ENCODE measurements around the gene DNAH9.
A peak's percentile ranks its signal among the peaks of the same experiment; 100 is the strongest.
"Not testable (repeated sequence)": the region's sequence is repeated elsewhere in the genome, so short reads cannot be mapped to it uniquely, and the experiment has no call there.

Gene DNAH9

GRCh38 chr17:11950771-11951519, 352.7 kb downstream of the DNAH9 start:
- Mint-ChIP-seq H3K4me1 (no peaks in the 10 kb centered on the region), H3K27ac (no peak overlapping the region), H3K9me3 (peaks cover 7% of the 10 kb centered on the region), H3K36me3 (peaks cover 14% of the 10 kb centered on the region), H3K27me3 (no peaks in the 10 kb centered on the region), H3K4me3 (no peak overlapping the region)

GRCh38 chr17:11952610-11953009, 354.3 kb downstream of the DNAH9 start:
- Mint-ChIP-seq H3K27ac (no peak overlapping the region), H3K4me1 (no peaks in the 10 kb centered on the region), H3K4me3 (no peak overlapping the region), H3K9me3 (peaks cover 12% of the 10 kb centered on the region), H3K36me3 (peaks cover 24% of the 10 kb centered on the region), H3K27me3 (no peaks in the 10 kb centered on the region)

DNA sequence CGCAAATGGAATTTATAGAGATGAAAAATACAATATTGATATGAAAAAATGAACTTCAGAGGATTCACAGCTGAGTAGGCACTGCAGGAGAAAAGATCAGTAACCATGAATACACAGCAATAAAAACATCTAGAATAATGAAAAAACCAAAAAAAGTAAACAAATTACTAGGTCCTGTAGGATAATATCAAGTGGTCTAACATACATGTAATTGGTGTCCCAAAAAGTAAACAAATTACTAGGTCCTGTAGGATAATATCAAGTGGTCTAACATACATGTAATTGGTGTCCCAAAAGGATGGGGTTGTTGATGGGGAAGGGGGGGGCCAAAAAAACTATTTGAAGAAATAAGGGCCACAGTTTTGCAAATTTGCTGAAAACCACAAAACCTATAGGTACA, 355.7 kb downstream of the DNAH9 start:
- Mint-ChIP-seq H3K27ac (no peak overlapping the region), H3K4me3 (no peak overlapping the region), H3K36me3 (peaks cover 37% of the 10 kb centered on the region), H3K27me3 (no peaks in the 10 kb centered on the region), H3K4me1 (no peaks in the 10 kb centered on the region), H3K9me3 (peaks cover 12% of the 10 kb centered on the region)

DNA sequence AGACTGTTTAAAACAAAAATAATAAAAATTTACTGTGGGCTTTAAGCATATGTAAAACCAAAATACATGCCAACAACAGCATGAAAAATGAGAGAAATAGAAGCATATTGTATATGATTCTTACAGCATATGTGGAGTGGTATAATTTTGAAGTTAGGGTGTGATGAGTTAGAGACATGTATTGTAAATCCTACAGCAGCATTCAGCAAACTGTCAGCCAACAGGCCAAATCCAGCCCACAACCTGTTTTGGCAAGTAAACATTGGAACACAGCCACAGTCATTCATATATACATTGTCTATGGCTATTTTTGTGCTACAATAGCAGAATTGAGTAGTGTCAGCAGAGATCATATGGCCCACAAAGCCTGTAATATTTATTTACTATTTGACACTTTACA, 356.7 kb downstream of the DNAH9 start:
- no peaks in the 10 kb centered on the region for H3K4me1 Mint-ChIP-seq
- peaks cover 37% of the 10 kb centered on the region for H3K36me3 Mint-ChIP-seq
- no peak overlapping the region for H3K27ac Mint-ChIP-seq
- H3K27me3 Mint-ChIP-seq = no peaks in the 10 kb centered on the region
- peaks cover 12% of the 10 kb centered on the region for H3K9me3 Mint-ChIP-seq
- H3K4me3 Mint-ChIP-seq = no peak overlapping the region

GRCh38 chr17:11969565-11969964, 371.3 kb downstream of the DNAH9 start:
- Mint-ChIP-seq H3K9me3 (peaks cover 29% of the 10 kb centered on the region), H3K36me3 (peaks cover 46% of the 10 kb centered on the region), H3K4me3 (no peak overlapping the region), H3K27ac (no peak overlapping the region), H3K27me3 (no peaks in the 10 kb centered on the region), H3K4me1 (no peaks in the 10 kb centered on the region)

DNA sequence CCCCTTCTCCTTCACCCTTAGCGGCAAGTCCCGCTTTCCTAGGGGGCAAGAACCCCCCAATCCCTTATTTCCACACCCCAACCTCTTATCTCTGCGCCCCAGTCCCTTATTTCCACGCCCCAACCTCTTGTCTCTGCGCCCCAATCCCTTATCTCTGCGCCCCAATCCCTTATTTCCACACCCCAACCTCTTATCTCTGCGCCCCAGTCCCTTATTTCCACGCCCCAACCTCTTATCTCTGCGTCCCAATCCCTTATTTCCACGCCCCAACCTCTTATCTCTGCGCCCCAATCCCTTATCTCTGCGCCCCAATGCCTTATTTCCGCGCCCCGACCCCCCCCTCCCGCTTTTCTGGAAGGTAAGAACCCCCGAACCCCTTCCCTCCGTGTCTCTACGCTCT, 374.5 kb downstream of the DNAH9 start:
- Mint-ChIP-seq H3K36me3 (peaks cover 48% of the 10 kb centered on the region), H3K9me3 (peaks cover 11% of the 10 kb centered on the region)
- H3K4me3 Mint-ChIP-seq, H3K27me3 Mint-ChIP-seq, H3K4me1 Mint-ChIP-seq, H3K27ac Mint-ChIP-seq: not testable (repeated sequence)

DNA sequence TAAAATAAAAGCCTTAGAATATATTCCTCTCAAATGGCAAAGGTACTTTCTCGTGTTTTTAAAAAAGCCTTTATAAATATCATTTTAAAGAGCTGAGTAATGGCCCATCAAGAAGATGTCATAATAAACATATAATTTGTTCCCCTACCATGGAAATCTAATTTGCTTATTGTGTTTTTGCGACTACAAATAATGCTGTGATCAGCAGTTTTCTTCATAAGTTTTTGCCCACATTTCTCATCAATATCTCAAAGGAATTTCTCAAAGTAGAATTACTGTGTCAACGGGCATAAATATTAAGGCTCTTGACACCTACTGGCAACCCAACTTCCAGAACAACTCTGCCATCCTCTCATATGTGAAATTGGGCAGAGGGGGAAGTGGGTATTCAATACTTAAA, 381.5 kb downstream of the DNAH9 start:
- H3K27ac Mint-ChIP-seq = no peak overlapping the region
- no peak overlapping the region for H3K4me3 Mint-ChIP-seq
- peaks cover 60% of the 10 kb centered on the region for H3K36me3 Mint-ChIP-seq
- no peaks in the 10 kb centered on the region for H3K9me3 Mint-ChIP-seq
- no peaks in the 10 kb centered on the region for H3K27me3 Mint-ChIP-seq
- no peaks in the 10 kb centered on the region for H3K4me1 Mint-ChIP-seq

- H3K27me3 Mint-ChIP-seq = no peaks in the 10 kb centered on the region
- no peak overlapping the region for H3K27ac Mint-ChIP-seq
- peaks cover 55% of the 10 kb centered on the region for H3K36me3 Mint-ChIP-seq
- H3K4me1 Mint-ChIP-seq = no peaks in the 10 kb centered on the region
- H3K9me3 Mint-ChIP-seq = no peaks in the 10 kb centered on the region
- H3K4me3 Mint-ChIP-seq = no peak overlapping the region
Observed at GRCh38 chr17:11980813-11981212, 382.5 kb downstream of the DNAH9 start.

DNA sequence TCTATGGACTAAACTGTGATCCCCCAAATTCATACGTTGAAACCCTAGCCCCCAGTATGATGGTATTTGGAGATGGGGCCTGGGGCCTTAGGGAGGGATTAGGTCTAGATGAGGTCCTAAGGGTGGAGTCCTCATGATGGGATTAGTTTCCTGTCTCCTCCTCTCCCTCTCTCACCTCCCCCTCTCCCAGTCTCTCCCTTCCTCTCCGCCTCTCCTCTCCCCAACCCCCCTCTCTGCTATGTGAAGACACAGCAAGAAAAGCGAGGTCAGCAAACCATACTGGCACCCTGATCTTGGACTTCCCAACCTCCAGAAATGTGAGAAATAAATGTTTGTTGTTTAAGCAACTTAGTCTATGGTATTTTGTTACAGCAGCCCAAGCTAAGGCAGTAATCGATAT, 383.6 kb downstream of the DNAH9 start:
- Mint-ChIP-seq H3K9me3 (no peaks in the 10 kb centered on the region), H3K36me3 (peaks cover 49% of the 10 kb centered on the region), H3K4me1 (no peaks in the 10 kb centered on the region), H3K27me3 (no peaks in the 10 kb centered on the region), H3K27ac (no peak overlapping the region), H3K4me3 (no peak overlapping the region)

- H3K27me3 Mint-ChIP-seq = no peaks in the 10 kb centered on the region
- H3K9me3 Mint-ChIP-seq = no peaks in the 10 kb centered on the region
- H3K36me3 Mint-ChIP-seq = peaks cover 50% of the 10 kb centered on the region
- peaks cover 24% of the 10 kb centered on the region for H3K4me1 Mint-ChIP-seq
- H3K4me3 Mint-ChIP-seq = no peak overlapping the region
- no peak overlapping the region for H3K27ac Mint-ChIP-seq
Observed at GRCh38 chr17:11986179-11986941, 388.1 kb downstream of the DNAH9 start.

GRCh38 chr17:11986942-11987329, 388.7 kb downstream of the DNAH9 start:
- Mint-ChIP-seq H3K36me3 (peaks cover 46% of the 10 kb centered on the region), H3K4me1 (peaks cover 24% of the 10 kb centered on the region), H3K27ac (no peak overlapping the region), H3K27me3 (no peaks in the 10 kb centered on the region), H3K4me3 (no peak overlapping the region), H3K9me3 (no peaks in the 10 kb centered on the region)

DNA sequence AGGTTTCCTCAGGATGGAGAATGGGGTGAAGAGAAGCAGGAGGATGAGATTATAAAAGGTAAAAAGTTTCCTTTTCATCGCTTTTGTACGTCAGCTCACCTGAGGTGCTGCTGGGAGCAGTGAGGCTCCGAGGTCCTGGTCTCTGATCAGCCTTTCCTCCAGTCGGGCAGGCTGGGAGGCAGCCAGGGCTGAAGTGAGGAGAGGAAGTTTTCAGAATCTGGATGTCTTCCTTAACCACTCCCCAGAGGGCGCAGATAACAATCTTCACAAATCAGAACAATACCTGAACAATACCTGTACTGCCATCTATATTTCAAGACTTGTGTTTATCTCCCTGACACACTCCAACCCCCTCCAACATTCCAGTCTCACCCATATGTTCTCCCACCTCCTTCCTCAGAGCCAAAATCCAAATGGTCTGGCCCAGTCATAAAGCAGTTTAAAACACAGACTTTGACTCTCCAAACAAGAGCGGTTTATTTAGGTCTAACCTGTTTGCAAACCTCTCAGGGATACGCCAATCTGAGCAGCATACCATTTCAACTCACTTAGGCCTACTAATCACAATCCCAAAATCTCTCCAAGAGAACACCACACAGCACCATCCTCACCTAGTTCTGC, 392.2 kb downstream of the DNAH9 start:
- peaks cover 38% of the 10 kb centered on the region for H3K4me1 Mint-ChIP-seq

GRCh38 chr17:11991461-11991860, 393.2 kb downstream of the DNAH9 start:
- no peak overlapping the region for H3K27ac Mint-ChIP-seq
- H3K36me3 Mint-ChIP-seq = peaks cover 25% of the 10 kb centered on the region
- H3K9me3 Mint-ChIP-seq = no peaks in the 10 kb centered on the region
- H3K4me1 Mint-ChIP-seq = peaks cover 45% of the 10 kb centered on the region
- H3K27me3 Mint-ChIP-seq = no peaks in the 10 kb centered on the region
- H3K4me3 Mint-ChIP-seq = no peak overlapping the region

More for the DNA sequence above, 392.2 kb downstream of the DNAH9 start:
- Mint-ChIP-seq H3K4me3 (no peak overlapping the region), H3K27ac (no peak overlapping the region), H3K27me3 (no peaks in the 10 kb centered on the region), H3K9me3 (no peaks in the 10 kb centered on the region), H3K36me3 (peaks cover 29% of the 10 kb centered on the region)

- peaks cover 2% of the 10 kb centered on the region for H3K36me3 Mint-ChIP-seq
- H3K27me3 Mint-ChIP-seq = no peaks in the 10 kb centered on the region
- H3K27ac Mint-ChIP-seq = peak overlapping the region; percentile 95
Observed at GRCh38 chr17:11996722-11997146, 398.5 kb downstream of the DNAH9 start.

DNA sequence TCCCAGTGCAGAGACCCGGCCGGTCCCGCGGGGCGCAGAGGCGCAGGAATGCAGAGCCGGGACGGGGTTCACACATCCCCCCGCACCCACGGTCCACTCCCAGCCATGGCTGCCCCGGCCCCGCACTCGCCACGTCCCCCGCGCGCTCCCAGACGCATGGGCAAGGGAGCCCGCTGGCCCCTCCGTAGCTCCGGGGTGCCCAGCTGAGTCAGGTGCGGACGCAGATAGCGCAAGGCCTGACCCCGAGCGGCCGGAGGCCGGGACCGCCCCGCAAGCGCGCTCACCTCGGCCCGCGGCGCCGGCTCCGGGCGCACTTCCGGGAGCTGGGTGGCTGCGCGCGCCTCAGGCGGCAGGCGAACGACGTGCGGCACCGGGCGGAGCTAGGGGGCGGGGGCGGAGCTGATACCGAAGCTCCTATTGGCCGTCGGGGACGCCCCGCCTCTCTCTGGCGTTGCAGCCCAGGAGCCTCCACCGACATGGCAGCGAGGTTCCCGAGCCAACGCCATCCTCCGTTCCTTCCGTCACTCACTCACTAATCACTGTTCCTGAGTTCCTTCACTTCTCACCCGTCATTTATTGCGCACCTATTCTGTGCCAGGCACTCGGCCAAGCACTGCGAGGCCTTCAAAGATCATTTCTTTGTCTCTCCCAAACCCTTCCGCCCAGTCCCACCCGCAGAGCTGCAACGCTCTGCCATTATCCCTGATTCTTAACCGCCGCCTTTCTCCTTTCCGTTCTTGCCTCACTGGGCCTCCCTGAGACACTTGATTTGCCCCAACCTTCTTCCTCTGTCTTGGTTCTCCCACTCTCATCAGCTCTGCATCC, 399.1 kb downstream of the DNAH9 start, which contains the start of gene ZNF18:
TSS of gene ZNF18 (minus strand) at position 329 of the 825 bp plus-strand sequence. CDS start 4,646 bp downstream, outside the sequence.
- Mint-ChIP-seq H3K4me3 (peak within 1 kb of the TSS; percentile 95), H3K36me3 (peaks cover 2% of the 10 kb centered on the region), H3K9me3 (no peaks in the 10 kb centered on the region), H3K27me3 (no peaks in the 10 kb centered on the region), H3K27ac (peak within 1 kb of the TSS; percentile 95), H3K4me1 (peaks cover 29% of the 10 kb centered on the region)

More at GRCh38 chr17:11996722-11997146, 398.5 kb downstream of the DNAH9 start:
- Mint-ChIP-seq H3K9me3 (no peaks in the 10 kb centered on the region), H3K4me3 (peak overlapping the region; percentile 95), H3K4me1 (peaks cover 29% of the 10 kb centered on the region)

All from activated naive CD4-positive, alpha-beta T cell treated with anti-CD3 and anti-CD28 coated beads, Interleukin-2, amount 50 U/mL, for 24 hours (primary cell).